K562 treated with DMSO at 1 percent for 24 hours (cell line): Measurements from ENCODE around the gene FAM53C. TPM values are rescaled to one million over a fixed set of nuclear protein-coding genes. Genes with fewer than 3 reads are reported as not detected.

Source experiments
- total RNA-seq: library from RNA; unstranded; fragments of 300-600 nt; gene quantifications from 2 replicates; pipeline ENCODE4 v1.2.3, GENCODE V29; 2022; ENCODE audit warnings: low read depth; ENCODE audit not compliant: insufficient read depth

FAM53C gene
- total RNA-seq, result 49.6 and 54.5 TPM in 2 replicates

DNA sequence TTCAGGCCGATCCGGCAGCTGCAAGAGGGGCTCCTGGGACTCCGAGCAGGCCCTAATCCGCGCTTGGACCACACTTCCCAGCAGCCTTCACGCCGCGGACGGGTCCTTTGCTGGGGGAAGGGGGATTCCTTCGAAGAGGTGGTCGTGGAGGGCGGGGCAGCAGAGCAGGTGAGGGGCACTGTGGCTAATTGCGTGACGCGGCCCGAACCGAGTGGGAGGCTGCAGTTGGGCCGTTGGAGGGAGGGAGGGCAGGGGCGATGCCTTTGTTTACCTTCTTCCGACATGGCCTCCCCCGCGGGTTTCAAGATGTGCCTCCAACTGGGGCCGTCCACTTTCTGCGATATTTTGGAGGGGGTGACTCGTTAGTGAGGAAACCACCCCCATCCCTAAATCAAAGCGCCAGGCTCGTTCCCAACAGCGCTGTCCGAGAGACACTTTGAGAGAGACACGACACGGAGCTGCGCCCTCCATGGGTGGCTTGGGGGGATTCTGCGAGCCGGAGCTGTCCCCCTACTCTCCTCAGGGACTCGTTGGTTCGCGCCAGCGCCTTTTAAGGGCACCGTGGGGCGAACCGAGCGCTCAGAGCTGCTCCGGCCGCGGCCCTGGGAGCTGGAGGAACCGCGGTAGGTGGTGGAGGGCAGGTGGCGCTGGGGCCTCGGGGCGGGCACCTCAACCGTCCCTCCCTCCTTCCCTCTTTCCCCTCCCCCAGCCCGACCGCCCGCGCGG lies at the start of gene FAM53C:
Gene FAM53C (plus strand): TSS at position 582 of the 726 bp plus-strand sequence. CDS start 3,070 bp downstream, outside the sequence.

DNA sequence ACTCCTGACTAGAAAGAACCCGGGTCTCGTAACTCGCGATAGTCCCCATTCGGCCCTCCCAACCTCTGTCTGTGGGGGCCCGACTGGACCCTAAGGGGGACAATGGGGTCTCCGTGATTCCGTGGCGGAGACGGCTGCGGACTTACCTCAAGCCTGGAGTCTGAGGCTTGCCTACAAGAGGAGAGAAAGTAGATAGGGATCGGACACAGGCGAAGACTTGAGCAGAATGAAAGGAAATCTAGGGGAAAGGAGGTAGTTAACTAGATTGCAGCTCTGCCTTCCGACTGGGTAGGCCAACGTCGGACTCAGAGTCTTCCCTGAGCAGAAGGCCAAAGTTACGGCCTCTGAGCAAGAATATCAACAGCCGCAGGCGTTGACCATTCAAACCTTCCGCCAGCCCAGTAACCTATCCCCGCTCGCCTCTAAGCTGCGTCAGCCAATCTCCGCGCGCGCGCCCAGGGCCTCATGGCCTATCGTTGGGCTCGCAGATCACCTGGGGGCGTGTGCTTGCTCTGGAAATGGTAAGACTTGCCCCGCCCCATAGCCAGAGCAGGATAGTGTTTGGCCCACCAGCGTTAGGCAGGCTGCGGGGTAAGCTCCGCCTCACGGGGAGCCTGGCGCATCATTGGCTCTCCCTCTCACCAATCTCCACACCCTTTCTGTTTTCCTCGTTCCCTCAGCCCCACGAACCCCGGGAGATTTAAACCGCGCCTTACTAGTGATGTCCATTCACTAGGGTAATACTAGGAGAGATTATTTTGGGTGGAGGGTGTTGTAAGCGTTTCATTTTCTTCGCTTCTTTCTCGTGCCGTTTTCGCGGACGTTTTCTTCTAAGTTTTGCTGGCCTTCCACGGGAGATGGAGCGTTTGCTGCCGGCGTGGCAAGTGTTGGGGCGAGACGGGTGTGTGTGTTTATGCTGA lies 6.4 kb upstream of the FAM53C start, which contains the start of gene CDC25C:
Gene CDC25C (minus strand): TSS at position 356 of the 920 bp plus-strand sequence. CDS start 624 bp downstream, outside the sequence.

DNA sequence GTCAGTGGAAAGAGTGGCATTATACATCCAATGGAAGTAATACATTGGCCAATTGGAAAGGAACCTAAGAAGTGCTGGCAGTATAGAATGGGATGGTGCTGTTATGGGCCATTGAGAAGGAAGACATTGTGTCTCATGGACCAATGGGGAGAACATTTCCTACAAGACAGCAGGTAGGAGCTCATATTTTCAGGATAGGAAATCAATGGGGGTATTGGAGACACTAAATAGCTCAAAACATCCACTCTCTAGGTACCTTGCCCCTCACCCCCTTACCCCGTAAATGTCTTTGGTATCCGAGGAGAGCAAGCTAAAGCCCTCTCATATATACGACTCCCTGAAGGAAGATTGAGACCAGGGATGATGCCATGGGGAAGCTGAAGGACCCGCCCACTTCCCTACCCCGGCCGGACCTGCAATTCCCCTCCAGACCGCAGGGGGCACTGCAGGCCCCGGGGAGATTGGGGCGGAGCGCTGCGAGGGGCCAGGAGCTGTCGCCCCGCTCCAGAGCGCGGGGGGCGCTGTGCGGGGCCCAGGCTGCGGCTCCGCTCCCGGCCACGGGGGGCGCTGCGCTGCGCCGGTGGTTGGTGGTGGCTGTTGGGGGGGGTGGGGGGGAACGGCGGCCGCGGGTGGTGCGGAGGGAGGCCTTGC lies 14.1 kb downstream of the FAM53C start, which contains the start of gene KDM3B:
Gene KDM3B (plus strand): TSS at position 615 of the 651 bp plus-strand sequence. CDS start 111 bp downstream, outside the sequence.

Other genes starting within 250 kb of the FAM53C start
- gene NME5, start 198.8 kb upstream of the FAM53C start, total RNA-seq, result not detected in 2 replicates
- gene BRD8, start 159.6 kb upstream of the FAM53C start, total RNA-seq, result 74.3 and 78.1 TPM in 2 replicates
- gene KIF20A, start 159.2 kb upstream of the FAM53C start, total RNA-seq, result 35.3 and 39.0 TPM in 2 replicates
- 25.8 and 29.6 TPM in 2 replicates for gene CDC23, start 124.9 kb upstream of the FAM53C start, total RNA-seq
- not detected in 2 replicates for gene GFRA3, start 63.6 kb upstream of the FAM53C start, total RNA-seq
- gene CDC25C, start 6.5 kb upstream of the FAM53C start, total RNA-seq, result 35.8 and 39.8 TPM in 2 replicates
- gene KDM3B, start 14.4 kb downstream of the FAM53C start, total RNA-seq, result 37.3 and 43.6 TPM in 2 replicates
- 2.1 TPM in 2 replicates for gene REEP2, start 100.8 kb downstream of the FAM53C start, total RNA-seq
- 22.3 and 23.1 TPM in 2 replicates for gene EGR1, start 127.2 kb downstream of the FAM53C start, total RNA-seq
- gene ETF1, start 205.0 kb downstream of the FAM53C start, total RNA-seq, result 47.5 and 58.4 TPM in 2 replicates
- 217 and 224 TPM in 2 replicates for gene HSPA9, start 237.1 kb downstream of the FAM53C start, total RNA-seq